HG02885 (cell line): ENCODE data around the gene DACT2.
"Not testable (repeated sequence)": the region's sequence is repeated elsewhere in the genome, so short reads cannot be mapped to it uniquely, and the experiment has no call there.

Experiments used
- ATAC-seq: cut with Tn5 transposase; IDR thresholded peaks from one replicate; pipeline ENCODE4 v1.9.1; 2021; ENCODE audit warnings: mild to moderate bottlenecking; ENCODE audit not compliant: unreplicated experiment, poor library complexity

Gene DACT2

DNA sequence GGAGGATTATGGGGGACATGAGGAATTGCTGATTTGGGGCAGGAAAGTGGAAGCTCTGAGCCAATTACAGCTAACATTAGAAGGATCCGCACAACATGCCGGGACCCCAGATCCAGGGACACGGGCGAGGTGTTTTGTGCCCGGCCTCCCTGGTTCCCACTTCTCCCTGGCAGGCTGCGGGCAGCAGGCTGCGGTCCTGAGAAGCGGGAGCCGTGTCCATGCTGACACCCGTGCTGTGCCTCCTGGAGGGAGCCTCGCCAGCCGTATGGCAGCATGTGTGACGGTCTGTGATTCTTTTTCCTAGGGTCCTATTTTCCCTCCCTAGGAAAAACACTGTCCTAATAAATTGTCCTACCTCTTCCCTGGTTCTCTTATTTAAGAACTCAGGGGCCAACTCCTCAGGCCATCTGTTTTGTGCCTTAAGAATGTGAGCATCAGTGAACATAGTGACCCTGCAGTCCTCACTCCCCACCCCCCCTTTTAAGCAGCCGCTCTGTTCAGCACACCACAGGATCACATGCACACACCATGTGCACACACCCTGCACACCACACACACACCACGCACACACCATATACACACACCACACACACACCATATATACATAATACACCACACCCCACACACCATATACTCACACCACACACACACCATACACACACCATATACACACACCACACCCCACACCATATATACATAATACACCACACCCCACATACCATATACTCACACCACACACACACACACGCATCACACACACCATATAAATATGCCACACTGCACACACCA lies 49.9 kb downstream of the DACT2 start:
- no peak for ATAC-seq

DNA sequence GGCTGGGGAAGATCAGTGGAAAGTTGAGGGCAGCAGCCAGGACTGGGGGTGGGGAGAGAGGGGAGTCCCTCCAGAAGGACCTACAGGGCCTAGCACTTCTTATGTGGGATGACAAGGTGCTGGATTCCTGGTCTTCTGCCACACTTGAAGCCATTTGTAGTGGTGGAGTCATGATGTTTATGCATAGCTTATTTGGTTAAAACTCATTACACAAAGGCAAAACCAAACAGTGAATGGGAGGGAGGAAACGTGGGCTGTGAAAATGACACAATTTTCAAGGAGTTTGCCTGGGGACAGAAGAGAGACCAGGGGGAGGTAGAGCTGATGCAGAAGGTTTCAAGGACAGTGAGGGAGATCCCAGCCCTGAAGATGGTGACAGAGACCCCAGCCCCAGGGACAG lies 50.8 kb downstream of the DACT2 start:
- ATAC-seq = no peak

DNA sequence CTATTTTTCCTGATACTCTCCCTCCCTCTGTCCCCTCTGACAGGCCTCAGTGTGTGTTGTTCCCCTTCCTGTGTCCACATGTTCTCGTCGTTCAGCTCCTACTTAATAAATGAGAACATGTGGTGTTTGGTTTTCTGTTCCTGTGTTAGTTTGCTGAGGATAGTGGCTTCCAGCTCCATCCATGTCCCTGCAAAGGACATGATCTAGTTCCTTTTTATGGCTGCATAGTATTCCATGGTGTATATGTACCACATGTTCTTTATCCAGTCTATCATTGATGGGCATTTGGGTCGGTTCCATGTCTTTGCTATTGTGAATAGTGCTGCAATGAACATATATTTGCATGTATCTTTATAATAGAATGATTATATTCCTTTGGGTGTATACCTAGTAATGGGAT lies 51.8 kb downstream of the DACT2 start:
- ATAC-seq = not testable (repeated sequence)

DNA sequence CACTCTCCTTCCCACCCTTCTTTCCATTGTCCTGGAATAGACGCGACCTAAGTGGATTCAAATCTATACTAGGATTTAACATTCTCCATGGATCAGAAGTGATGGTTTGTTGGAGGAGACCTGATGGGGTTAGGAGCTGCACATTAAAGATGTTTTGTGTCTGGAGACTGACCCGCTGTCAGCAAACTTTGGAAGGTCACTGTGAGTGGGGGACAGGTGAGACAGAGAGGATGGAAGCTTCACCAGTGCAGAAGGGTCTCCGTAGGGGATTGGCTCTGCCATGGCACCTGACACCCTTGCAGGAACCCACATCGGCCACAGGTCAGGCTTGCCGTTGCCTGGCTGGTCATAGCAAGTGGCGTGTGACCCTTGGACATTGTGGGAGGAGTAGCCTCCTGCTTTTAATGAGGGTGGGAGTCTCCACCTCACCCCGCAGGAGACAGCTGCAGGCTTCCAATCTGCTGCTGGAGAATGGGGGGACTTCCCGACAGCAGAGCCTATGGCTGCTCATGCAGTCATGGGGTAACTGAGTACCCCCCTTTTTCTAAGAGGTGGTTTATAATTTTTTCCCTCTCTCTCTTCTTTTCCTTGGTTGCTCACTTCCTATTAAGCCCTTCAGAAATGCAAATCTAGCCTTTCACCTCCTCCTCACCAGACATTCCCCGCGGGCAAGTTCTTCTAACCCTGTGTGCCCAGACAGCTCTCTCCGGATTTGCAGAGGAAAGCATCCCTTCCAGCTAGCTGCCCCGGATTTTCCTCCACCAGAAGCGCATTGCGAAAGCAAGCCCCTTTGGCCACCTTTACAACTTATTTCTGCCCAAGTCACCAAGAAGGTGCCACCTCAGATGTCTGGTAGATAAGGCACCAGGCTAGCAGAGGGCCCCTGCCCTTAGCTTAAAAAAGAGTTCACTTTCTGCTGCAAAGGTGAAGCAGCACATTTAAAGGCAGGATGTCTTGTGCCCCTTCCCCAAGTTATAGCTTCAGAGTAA lies 53.5 kb downstream of the DACT2 start:
- ATAC-seq = no peak

DNA sequence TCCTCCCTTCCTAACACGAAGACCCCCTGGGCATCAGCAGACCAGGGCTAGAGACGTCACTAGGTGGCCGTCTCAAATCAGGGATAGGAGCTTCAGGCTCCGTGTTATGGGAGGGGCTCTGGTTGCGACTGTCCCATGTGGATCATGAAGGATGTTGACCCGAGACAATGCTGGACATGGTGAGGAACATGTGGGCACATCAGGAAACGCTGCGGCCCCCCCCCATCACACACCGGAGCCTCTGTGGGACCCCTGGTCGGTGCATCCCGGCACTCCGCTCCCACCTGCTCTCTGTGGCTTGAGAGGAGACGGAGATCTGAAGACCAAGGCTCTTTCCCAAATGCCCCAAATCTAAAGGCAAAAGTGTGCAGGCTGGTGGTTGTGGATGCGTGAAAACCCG lies 54.2 kb downstream of the DACT2 start:
- no peak for ATAC-seq

DNA sequence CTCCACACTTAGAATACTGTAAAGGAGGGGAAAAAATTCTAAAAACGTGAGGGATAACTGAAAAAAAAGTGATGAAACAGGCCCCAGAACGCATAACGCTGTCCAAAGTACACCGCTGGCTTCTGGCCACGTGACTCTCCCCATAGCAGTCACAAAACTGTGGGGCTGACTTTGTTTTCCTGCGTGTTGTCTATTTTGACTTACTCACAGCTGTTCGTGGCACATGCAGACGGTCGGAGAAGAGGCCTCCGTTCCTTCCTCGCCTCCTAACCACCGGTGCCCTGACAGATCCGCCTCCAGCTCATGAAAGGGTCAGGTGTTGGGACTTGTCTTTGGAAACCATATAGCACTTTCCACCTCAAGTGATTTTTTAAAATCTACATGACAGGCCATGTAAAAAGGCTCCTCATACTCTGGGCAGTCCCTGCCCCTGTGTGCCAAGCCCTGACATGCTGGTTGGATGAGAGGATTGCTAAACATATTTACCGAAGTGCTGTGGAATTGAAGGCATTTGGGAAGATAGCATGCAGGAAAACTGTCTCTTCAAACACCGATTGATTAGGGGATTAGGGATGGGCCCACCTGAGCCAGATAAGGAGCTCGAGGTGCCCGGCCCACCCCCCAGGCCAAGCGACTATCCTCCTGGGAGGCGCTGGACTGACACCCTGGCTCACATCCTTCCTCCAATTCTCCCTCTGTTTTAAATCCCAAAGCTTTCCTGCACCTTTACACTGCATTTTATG lies 54.8 kb downstream of the DACT2 start:
- ATAC-seq = no peak

DNA sequence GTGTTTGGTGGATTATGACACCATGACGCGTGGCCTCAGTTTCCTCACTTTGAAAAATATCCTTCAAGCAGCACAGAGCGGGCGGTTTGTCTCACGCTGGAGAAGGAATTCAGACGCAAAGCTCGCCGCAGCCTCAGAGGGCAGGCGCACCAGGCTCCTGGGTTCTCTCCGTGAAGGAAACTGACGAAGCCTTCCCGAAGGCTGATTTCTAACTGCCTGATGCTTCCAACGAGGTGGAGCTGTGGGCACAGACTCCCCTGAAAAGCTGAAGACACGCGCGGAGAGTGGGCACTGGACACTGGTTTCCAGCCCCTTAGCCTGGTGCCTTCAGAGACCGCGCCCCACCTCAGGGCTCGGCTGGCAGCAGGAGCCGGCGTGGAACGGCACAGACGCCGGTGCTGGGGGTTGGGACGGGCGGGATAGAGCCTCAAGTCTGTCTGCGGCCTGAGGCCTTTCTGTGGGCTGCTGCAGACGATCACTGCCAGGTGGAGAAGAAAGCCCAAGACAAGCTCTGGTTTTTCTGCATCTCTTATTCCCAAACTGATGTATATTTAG lies 56.1 kb downstream of the DACT2 start:
- no peak for ATAC-seq

DNA sequence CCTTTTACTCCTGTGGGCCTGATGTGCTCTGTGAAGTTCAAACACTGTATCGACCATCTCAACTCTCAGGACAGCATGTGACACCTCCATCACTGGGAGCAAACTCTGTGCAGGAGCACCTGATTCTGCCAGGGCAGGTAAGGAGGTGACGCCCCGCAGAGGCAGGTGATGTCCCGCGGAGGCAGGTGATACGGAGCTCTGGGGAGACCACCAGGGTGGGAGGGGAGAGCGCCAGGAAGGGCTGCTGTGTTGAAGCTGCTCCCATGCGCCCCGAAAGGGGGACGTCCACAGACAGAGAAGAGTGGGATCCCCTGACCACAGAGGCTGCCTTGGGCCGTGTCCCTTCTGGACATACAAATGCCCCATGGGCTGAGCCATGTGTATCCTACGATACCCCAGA lies 58.3 kb downstream of the DACT2 start:
- ATAC-seq = no peak

DNA sequence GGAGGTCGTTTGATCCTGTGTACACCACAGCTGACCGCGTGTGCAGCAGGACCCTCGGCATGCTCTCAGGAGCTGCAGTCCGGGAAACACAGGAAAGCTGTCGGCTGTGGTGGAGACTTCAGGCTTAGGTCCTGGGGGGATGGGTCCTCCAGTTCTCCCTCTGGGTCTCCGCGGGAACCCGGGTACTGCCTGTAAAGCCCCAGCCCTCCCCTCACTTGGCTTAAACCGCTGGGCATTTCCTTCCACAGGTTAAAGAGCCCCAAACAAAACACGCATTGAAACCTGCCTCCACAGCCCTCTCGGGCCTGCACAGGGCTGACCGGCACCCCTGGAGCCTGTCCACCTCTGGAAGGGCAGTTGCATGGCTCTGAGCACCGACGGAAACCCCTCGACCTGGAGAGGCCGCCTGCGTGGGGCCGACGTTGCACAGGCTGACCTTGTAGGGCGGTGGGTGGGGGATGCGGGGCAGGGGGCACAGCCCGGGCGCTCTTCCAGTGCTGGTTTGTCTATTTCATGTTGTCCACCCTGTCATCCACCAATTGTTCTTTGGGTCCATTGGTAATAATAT lies 59.1 kb downstream of the DACT2 start:
- no peak for ATAC-seq

DNA sequence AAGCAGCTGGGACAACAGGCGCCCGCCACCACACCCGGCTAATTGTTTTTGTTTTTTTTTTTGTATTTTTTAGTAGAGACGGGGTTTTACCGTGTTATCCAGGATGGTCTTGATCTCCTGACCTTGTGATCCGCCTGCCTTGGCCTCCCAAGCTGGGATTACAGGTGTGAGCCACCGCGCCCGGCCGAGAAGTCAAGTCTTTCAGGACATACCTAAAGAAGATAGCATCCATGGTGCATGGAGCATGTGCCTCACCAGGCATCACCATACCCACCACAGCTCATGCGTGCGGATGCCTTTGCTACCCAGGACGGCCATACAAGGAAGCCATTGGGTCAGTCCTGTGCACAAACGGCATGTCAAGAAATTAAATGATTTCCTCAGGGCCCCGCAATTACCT lies 60.8 kb downstream of the DACT2 start:
- ATAC-seq = no peak

DNA sequence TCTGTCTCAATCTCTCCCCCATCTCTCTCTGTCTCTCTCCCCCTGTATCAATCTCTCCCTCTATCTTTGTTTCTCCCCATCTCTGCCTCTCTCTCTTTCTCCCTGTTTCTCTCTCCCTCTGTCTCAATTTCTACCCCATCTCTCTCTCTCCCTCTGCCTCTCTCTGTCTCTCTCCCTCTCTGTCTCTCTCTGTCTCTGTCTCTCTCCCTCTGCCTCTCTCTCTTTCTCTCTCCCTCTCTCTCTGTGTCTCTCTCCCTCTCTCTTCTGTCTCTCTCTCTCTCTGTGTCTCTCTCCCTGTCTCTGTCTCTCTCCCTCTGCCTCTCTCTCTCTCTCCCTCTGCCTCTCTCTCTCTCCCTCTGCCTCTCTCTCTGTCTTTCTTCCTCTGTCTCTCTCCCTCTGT lies 62.6 kb downstream of the DACT2 start:
- ATAC-seq = no peak
